T-helper 1 cell (primary cell): ENCODE measurements around the gene ZSCAN12.

Source experiments
- DNase-seq, 5 donors: peaks; one replicate each; pipeline ENCODE4 v3.0.0-alpha.2; 2012 to 2020

Gene ZSCAN12

GRCh38 chr6:28353981-28354676 lies 45.4 kb downstream of the ZSCAN12 start:
- no peak for DNase-seq

GRCh38 chr6:28353356-28353755 lies 46.2 kb downstream of the ZSCAN12 start:
- no peak for DNase-seq

- no peak for DNase-seq
Observed at GRCh38 chr6:28351493-28351925, 48.0 kb downstream of the ZSCAN12 start.

GRCh38 chr6:28351087-28351486 lies 48.5 kb downstream of the ZSCAN12 start:
- no peak for DNase-seq

- peak; percentile 56 to 87 (median 70) for DNase-seq
Observed at GRCh38 chr6:28349892-28350737, 49.4 kb downstream of the ZSCAN12 start, which contains the start of gene ZKSCAN3. Gene ZKSCAN3 (plus strand): TSS chr6:28349947. CDS start chr6:28359587, 9,640 bp downstream.

- no peak for DNase-seq
Observed at GRCh38 chr6:28349344-28349891, 50.1 kb downstream of the ZSCAN12 start.

GRCh38 chr6:28347119-28347518 lies 52.4 kb downstream of the ZSCAN12 start:
- DNase-seq: no peak

GRCh38 chr6:28345201-28345600 lies 54.3 kb downstream of the ZSCAN12 start:
- DNase-seq: no peak

GRCh38 chr6:28343898-28344677 lies 55.5 kb downstream of the ZSCAN12 start:
- no peak for DNase-seq

GRCh38 chr6:28340310-28341095 lies 59.0 kb downstream of the ZSCAN12 start:
- DNase-seq: no peak

- no peak for DNase-seq
Observed at GRCh38 chr6:28337121-28337520, 62.4 kb downstream of the ZSCAN12 start.

- DNase-seq: peak in 1 of 5 donors; percentile 24
Observed at GRCh38 chr6:28336284-28337120, 63.0 kb downstream of the ZSCAN12 start.

GRCh38 chr6:28335564-28336283 lies 63.8 kb downstream of the ZSCAN12 start, which contains the start of gene ZSCAN31:
Gene ZSCAN31 (minus strand): TSS chr6:28336148. CDS start chr6:28329683, 6,465 bp downstream.
- peak; percentile 57 to 82 (median 73) for DNase-seq

GRCh38 chr6:28335040-28335563 lies 64.4 kb downstream of the ZSCAN12 start:
- no peak for DNase-seq

- no peak for DNase-seq
Observed at GRCh38 chr6:28334286-28335039, 65.1 kb downstream of the ZSCAN12 start.

GRCh38 chr6:28333599-28334018 lies 65.9 kb downstream of the ZSCAN12 start:
- no peak for DNase-seq

- no peak for DNase-seq
Observed at GRCh38 chr6:28333047-28333446, 66.5 kb downstream of the ZSCAN12 start.

- DNase-seq: no peak
Observed at GRCh38 chr6:28330041-28330440, 69.5 kb downstream of the ZSCAN12 start.
